Measurements from ENCODE around the gene FHOD3. TPM values are rescaled to one million over a fixed set of nuclear protein-coding genes. Genes with fewer than 3 reads are reported as not detected.

The FHOD3 gene
- total and polyA plus RNA-seq, 2 experiments from 2014 or later, result 2.7 to 8.7 TPM

GRCh38 chr18:36380173-36380827 lies 82.8 kb downstream of the FHOD3 start:
- H3K4me1 ChIP-seq (ENCODE audit: insufficient read depth), result no peaks in the 10 kb centered on the region
- Mint-ChIP-seq H3K4me3 (no peak overlapping the region), H3K36me3 (ENCODE audit: low read depth) (no peaks in the 10 kb centered on the region), H3K27ac (no peak overlapping the region), H3K9me3 (no peaks in the 10 kb centered on the region), H3K4me1 (0 out of 3 replicates have a peak, but pooled peaks cover 2% of the 10 kb centered on the region), H3K27me3 (ENCODE audit: insufficient read depth, low read depth, poor library complexity) (no peaks in the 10 kb centered on the region)
- no peak overlapping the region for H2AFZ ChIP-seq
- no peaks in the 10 kb centered on the region for H3F3A ChIP-seq (replicated peaks; ENCODE audit: low read depth)
- H3K4me3 ChIP-seq, result no peak overlapping the region
- H3K79me2 ChIP-seq (replicated peaks; ENCODE audit: insufficient read depth), result no peaks in the 10 kb centered on the region
- H3K27ac ChIP-seq (ENCODE audit: low read depth), result no peak overlapping the region
- ATAC-seq, result no peak
- H3K36me3 ChIP-seq (ENCODE audit: insufficient read depth), result no peaks in the 10 kb centered on the region
- H3K4me2 ChIP-seq, result no peak overlapping the region
- no peaks in the 10 kb centered on the region for H3K27me3 ChIP-seq (ENCODE audit: insufficient read depth)
- no peaks in the 10 kb centered on the region for H3K9me2 ChIP-seq (ENCODE audit: insufficient read depth)
- H4K20me1 ChIP-seq (replicated peaks; ENCODE audit: insufficient read depth), result no peaks in the 10 kb centered on the region; the same call in 1 of the 2 replicates
- no peak for DNase-seq (ENCODE audit: low spot score)
- TF ChIP-seq EZH2 (IDR thresholded peaks at IDR 0.05; ENCODE audit: low read depth, unreplicated experiment) (no peak), STAT1 (IDR thresholded peaks at IDR 0.05; ENCODE audit: unreplicated experiment) (no peak), ZNF462 (CRISPR knock-in tag; IDR thresholded peaks at IDR 0.05) (no peak), ETS1 (IDR thresholded peaks at IDR 0.05) (no peak), POLR2AphosphoS5 (IDR thresholded peaks at IDR 0.05; ENCODE audit: low read depth) (no peak), ZNF331 (CRISPR knock-in tag; IDR thresholded peaks at IDR 0.05; ENCODE audit: low read depth) (no peak), ZNF114 (CRISPR knock-in tag; IDR thresholded peaks at IDR 0.05) (no peak), EZH2phosphoT487 (IDR thresholded peaks at IDR 0.05; ENCODE audit: unreplicated experiment) (no peak), JUNB (IDR thresholded peaks at IDR 0.05; ENCODE audit: unreplicated experiment) (no peak), CREB1 (CRISPR knock-in tag; IDR thresholded peaks at IDR 0.05; ENCODE audit: low read depth) (no peak), CTCF (conservative IDR thresholded peaks at IDR 0.05; ENCODE audit: low read depth in 2 of 2) (no peak), NANOG (IDR thresholded peaks at IDR 0.05; ENCODE audit: borderline replicate concordance) (no peak)
- TF ChIP-seq, protein P1, sequence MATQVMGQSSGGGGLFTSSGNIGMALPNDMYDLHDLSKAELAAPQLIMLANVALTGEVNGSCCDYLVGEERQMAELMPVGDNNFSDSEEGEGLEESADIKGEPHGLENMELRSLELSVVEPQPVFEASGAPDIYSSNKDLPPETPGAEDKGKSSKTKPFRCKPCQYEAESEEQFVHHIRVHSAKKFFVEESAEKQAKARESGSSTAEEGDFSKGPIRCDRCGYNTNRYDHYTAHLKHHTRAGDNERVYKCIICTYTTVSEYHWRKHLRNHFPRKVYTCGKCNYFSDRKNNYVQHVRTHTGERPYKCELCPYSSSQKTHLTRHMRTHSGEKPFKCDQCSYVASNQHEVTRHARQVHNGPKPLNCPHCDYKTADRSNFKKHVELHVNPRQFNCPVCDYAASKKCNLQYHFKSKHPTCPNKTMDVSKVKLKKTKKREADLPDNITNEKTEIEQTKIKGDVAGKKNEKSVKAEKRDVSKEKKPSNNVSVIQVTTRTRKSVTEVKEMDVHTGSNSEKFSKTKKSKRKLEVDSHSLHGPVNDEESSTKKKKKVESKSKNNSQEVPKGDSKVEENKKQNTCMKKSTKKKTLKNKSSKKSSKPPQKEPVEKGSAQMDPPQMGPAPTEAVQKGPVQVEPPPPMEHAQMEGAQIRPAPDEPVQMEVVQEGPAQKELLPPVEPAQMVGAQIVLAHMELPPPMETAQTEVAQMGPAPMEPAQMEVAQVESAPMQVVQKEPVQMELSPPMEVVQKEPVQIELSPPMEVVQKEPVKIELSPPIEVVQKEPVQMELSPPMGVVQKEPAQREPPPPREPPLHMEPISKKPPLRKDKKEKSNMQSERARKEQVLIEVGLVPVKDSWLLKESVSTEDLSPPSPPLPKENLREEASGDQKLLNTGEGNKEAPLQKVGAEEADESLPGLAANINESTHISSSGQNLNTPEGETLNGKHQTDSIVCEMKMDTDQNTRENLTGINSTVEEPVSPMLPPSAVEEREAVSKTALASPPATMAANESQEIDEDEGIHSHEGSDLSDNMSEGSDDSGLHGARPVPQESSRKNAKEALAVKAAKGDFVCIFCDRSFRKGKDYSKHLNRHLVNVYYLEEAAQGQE (IDR thresholded peaks at IDR 0.05; ENCODE audit: unreplicated experiment), result no peak
